ENCODE data around the gene TFF3.
A peak's percentile ranks its signal among the peaks of the same experiment; 100 is the strongest.

The TFF3 gene, protein sequence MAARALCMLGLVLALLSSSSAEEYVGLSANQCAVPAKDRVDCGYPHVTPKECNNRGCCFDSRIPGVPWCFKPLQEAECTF

DNA sequence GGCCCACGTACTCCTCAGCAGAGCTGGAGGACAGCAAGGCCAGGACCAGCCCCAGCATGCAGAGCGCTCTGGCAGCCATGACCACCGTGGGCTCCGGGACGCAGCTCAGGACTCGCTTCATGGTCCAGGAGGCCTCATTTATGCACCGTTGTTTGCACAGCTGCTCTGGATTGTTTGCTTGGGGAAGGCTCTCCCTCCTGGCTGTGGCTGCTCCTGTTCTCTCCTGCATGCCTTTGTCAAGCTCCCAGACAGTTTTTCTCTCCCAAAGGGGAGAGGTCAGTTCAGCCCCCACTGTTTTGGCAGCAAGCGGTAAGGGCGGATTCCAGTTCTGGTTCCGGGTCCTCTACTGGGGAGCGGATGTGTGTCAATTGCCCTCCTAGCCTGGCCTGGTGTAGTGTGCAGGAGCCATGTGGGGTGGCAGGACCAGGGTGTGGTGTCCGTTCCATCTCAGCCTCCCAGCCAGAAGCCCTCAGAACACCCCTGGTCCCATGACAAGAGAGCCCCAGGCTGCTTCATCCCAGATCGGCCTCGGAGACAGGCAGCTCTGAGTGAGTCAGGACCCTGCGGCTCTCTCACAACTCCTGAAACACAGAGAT is at the start of gene TFF3:
TFF3 (minus strand) TSS at position 114 of the 596 bp plus-strand sequence; CDS start at position 79, 35 bp downstream.
- peak; percentile 96 to 98 for DNase-seq

GRCh38 chr21:42364304-42364865 is 49.2 kb upstream of the TFF3 start:
- DNase-seq: peak in 1 of 2 experiments; percentile 39

- no peak for DNase-seq
Measured at GRCh38 chr21:42363312-42363711, 48.1 kb upstream of the TFF3 start.

GRCh38 chr21:42362700-42363099 is 47.5 kb upstream of the TFF3 start:
- no peak for DNase-seq

DNA sequence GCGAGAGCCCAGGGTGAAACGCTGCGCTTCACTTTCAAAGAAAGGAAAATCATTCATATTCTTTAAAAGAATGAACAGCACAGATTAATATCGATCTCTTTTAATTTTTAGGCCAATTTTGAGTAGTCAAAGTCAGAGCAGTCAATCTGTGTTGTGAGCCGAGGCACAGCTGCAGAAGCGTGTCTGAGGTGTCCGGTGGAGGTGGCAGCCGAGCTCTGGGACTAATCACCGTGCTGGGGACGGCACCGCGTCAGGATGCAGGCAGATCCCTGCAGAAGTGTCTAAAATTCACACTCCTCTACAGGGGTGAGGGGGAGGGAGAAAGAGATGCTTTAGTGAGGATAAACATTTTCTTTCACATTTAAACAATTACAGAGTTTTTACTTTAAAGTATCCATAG is 47.0 kb upstream of the TFF3 start:
- DNase-seq: no peak

DNA sequence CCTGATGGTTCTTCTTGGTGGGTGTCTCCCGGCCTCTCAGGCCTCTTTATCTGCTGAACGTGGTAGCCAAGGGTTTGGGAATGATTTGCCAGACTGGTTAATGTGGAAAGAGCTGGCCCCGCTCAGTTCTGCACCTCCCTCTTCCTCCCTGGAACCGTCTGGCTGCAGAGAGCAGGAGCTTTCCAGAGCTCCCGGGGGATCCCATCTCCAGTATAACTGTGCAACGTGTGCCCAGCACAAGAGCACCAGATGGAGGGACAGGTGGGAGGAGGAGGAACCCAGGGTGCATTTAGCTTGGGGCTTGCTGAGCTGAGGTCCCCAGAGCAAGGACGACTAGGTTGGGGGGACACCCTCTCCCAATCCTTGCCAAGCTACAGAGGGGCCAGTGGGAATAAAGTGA is 46.1 kb upstream of the TFF3 start:
- peak in 1 of 2 experiments; percentile 26 for DNase-seq

- DNase-seq: no peak
Measured at GRCh38 chr21:42360317-42360716, 45.1 kb upstream of the TFF3 start.

- DNase-seq: no peak
Measured at GRCh38 chr21:42358937-42359336, 43.7 kb upstream of the TFF3 start.

DNA sequence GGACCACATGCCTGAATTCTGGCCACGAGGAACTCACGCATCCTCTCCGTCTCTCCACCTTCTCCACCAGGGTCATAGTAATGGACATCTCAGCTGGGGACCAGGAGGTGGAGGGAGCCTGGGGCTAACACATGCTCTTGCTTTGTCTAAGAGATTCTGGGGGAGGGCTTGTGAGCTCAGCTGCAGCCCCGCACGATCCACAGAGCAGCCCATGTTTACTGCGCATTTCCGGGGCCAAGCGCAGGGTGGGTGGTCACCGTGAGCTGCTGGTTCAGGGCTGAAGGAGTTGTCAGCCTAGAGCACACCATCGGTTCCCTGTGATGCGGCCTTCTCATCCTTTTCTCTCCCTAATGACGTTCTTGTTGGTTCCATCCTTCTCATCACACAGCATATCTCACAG is 43.1 kb upstream of the TFF3 start:
- no peak for DNase-seq

DNA sequence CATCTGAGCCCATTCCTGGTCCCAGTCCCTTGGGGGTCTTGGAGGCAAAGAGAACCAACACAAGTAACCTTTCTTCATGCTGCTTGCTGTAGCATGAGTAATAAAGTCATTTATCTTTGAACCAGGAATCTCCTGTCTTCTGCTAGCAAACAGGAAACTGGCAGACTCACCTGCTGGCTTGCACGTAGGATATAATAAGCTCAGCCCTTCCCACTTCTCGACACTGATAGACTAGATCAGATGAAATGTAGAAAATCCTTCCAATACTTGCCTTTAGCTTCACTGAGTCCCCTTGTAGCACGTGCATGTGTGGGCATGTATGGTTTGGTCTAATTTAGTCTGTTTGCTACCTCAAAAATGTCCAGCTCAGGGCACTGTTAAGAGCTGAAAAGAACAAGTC is 42.1 kb upstream of the TFF3 start:
- DNase-seq: no peak

DNA sequence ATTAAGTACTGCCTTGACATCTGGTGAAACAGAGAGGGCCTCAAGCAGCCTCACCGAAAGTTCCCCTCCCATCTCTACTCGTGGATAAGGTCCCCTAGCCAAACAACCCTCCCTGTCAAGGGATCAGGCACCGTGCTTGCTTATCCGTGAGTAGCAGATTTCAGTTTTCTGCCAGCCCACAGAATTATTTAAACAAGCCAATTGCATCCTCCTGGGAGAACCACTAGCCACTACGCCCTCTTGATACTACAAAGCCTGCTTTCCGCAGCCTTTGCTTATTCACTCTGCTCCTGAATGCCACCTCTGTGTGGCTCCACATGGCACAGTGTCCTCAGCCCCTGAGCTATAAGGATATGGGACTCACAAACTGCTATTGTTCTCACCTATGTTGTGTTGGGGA is 41.4 kb upstream of the TFF3 start:
- no peak for DNase-seq

GRCh38 chr21:42356046-42356445 is 40.8 kb upstream of the TFF3 start:
- no peak for DNase-seq

DNA sequence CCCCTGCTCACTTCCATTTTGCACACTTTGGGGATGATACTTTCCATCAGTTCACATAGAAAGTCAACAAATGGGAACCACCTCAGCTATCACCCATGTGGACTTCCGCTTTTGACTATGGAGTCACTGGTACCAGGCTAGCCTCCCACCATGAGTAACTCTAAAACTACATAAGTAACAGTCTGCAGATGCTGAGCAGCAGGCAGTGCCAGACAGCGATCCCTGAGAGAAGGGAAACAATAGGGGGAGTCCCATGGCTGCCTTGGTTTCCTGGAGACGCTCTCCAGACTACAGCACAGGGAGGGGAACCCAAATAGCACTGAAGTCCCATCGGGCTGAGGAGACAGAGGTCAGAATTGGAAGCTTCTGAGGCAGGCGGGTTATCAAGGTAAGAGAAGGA is 38.4 kb upstream of the TFF3 start:
- no peak for DNase-seq

GRCh38 chr21:42352441-42353095 is 37.4 kb upstream of the TFF3 start:
- DNase-seq: no peak

DNA sequence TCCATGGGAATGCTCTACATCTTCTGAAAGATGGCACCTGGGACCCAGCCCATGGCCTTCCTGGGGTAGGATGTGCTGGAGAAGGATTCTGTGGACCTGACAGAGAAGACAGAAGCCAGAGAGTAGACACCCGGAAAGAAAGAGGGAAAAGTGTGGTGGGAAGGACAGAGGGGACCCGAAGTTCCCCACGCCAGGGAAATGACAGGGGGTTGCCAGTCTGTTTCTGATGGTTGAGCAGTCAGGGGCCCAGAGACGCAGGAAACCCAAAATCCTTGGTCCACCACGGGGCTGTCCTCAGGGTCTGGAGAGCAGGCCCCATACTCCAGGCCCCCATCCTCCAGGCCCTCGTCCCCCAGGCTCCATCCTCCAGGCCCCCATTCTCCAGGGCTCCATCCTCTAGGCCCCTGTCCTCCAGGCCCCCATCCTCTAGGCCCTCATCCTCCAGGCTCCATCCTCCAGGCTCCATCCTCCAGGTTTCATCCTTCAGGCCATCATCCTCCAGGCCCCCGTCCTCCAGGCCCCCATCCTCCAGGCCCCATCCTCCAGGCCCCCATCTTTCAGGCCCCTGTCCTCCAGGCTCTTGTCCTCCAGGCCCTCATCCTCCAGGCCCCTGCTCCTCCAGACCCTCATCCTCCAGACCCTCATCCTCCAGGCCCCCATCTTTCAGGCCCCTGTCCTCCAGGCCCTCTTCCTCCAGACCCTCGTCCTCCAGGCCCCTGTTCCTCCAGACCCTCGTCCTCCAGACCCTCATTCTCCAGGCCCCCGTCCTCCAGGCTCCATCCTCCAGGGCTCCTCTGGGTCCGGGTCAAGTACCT is 36.6 kb upstream of the TFF3 start:
- no peak for DNase-seq

GRCh38 chr21:42350927-42351426 is 35.8 kb upstream of the TFF3 start, which contains the start of gene TFF2:
Gene TFF2, minus strand, starts transcription at chr21:42350994. Its CDS starts 37 bp downstream, at chr21:42350957.
- no peak for DNase-seq

- DNase-seq: no peak
Measured at GRCh38 chr21:42350318-42350910, 35.2 kb upstream of the TFF3 start.

- no peak for DNase-seq
Measured at GRCh38 chr21:42349420-42350317, 34.5 kb upstream of the TFF3 start.

DNA sequence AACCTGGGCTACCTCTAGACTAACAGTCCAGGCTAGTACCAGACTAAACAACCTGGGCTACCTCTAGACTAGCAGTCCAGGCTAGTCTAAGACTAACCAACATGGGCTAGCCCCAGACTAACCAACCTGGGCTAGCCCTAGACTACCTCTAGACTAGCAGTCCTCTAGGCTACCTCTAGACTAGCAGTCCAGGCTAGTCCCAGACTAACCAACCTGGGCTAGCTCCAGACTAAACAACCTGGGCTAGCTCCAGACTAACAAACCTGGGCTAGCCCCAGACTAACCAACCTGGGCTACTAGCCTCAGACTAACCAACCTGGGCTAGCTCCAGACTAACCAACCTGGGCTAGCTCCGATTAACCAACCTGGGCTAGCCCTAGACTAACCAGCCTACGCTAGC is 33.6 kb upstream of the TFF3 start:
- DNase-seq: no peak

- no peak for DNase-seq
Measured at GRCh38 chr21:42347601-42348327, 32.6 kb upstream of the TFF3 start.
